Inferior parietal cortex (tissue), 1 donor: ENCODE results near the gene ZNF284.

Experiments used
- DNase-seq: peaks from one replicate; pipeline ENCODE4 v3.0.0-alpha.2; 2016; ENCODE audit errors: extremely low spot score

Gene ZNF284

GRCh38 chr19:44071824-44072542, at the start of gene ZNF284:
TSS of gene ZNF284 (plus strand) at chr19:44072159. CDS start at chr19:44076390, 4,231 bp downstream.
- peak; percentile 95 for DNase-seq

- no peak for DNase-seq
These were observed 47.1 kb upstream of the ZNF284 start for GRCh38 chr19:44024900-44025216.

- DNase-seq, result peak; percentile 95
These were observed 46.6 kb upstream of the ZNF284 start, which contains the start of gene ZNF222 for GRCh38 chr19:44025217-44025936. TSS of gene ZNF222 (plus strand) at chr19:44025379. CDS start at chr19:44025437, 58 bp downstream.

- DNase-seq, result no peak
These were observed 45.3 kb upstream of the ZNF284 start for GRCh38 chr19:44026622-44027021.

- no peak for DNase-seq
These were observed 39.9 kb upstream of the ZNF284 start for GRCh38 chr19:44032001-44032610.

GRCh38 chr19:44042147-44042546, 29.8 kb upstream of the ZNF284 start:
- no peak for DNase-seq

- DNase-seq, result peak; percentile 6
These were observed 21.0 kb upstream of the ZNF284 start for GRCh38 chr19:44050740-44051649.

GRCh38 chr19:44051650-44052402, 20.1 kb upstream of the ZNF284 start, which contains the start of gene ZNF223:
TSS of gene ZNF223 (plus strand) at chr19:44052036. CDS start at chr19:44055177, 3,141 bp downstream.
- peak; percentile 98 for DNase-seq

- no peak for DNase-seq
These were observed 16.1 kb upstream of the ZNF284 start for GRCh38 chr19:44055870-44056269.

GRCh38 chr19:44059229-44059628, 12.7 kb upstream of the ZNF284 start:
- no peak for DNase-seq

GRCh38 chr19:44061038-44061437, 10.9 kb upstream of the ZNF284 start:
- DNase-seq, result no peak

GRCh38 chr19:44066305-44066704, 5.7 kb upstream of the ZNF284 start:
- no peak for DNase-seq

- no peak for DNase-seq
These were observed 2.5 kb upstream of the ZNF284 start for GRCh38 chr19:44069415-44069814.

- no peak for DNase-seq
These were observed 813 bp downstream of the ZNF284 start for GRCh38 chr19:44072543-44073401.

- no peak for DNase-seq
These were observed 4.4 kb downstream of the ZNF284 start for GRCh38 chr19:44076325-44076724.

- DNase-seq, result no peak
These were observed 20.1 kb downstream of the ZNF284 start for GRCh38 chr19:44092108-44092507.

GRCh38 chr19:44093931-44094765, 22.2 kb downstream of the ZNF284 start, which contains the start of gene ZNF224:
TSS of gene ZNF224 (plus strand) at chr19:44094361. CDS start at chr19:44097874, 3,513 bp downstream.
- peak; percentile 97 for DNase-seq

GRCh38 chr19:44107751-44108150, 35.8 kb downstream of the ZNF284 start:
- DNase-seq, result no peak

- no peak for DNase-seq
These were observed 37.5 kb downstream of the ZNF284 start for GRCh38 chr19:44109458-44109857.
